Retinal pigment epithelial cell (primary cell): ENCODE results near the gene TREML4.

ENCODE experiments used
- DNase-seq: peaks from one replicate; pipeline ENCODE4 v3.0.0-alpha.2; 2010; ENCODE audit warnings: low read depth
- H3K4me3 ChIP-seq: 2 replicates; pipeline ENCODE4 v1.5.1; 2011; ENCODE audit warnings: mild to moderate bottlenecking, low read length, control low read depth, moderate library complexity
- CTCF ChIP-seq: conservative IDR thresholded peaks from 2 replicates; pipeline ENCODE4 v1.5.1; 2011; ENCODE audit warnings: low read depth, low read length, control low read depth, inconsistent platforms

The TREML4 gene

GRCh38 chr6:41262401-41262800, 34.3 kb downstream of the TREML4 start:
- no peak for DNase-seq
- no peak for TF ChIP-seq CTCF
- no peak overlapping the region for H3K4me3 ChIP-seq

- TF ChIP-seq CTCF = no peak
- no peak overlapping the region for H3K4me3 ChIP-seq
- DNase-seq = no peak
These were observed 35.1 kb downstream of the TREML4 start for GRCh38 chr6:41263267-41263666.

- no peak overlapping the region for H3K4me3 ChIP-seq
- no peak for TF ChIP-seq CTCF
- DNase-seq = no peak
These were observed 38.4 kb downstream of the TREML4 start for GRCh38 chr6:41266541-41266940.

- H3K4me3 ChIP-seq = no peak overlapping the region
- DNase-seq = no peak
- TF ChIP-seq CTCF = no peak
These were observed 40.3 kb downstream of the TREML4 start for GRCh38 chr6:41268478-41268877.

- no peak for DNase-seq
- TF ChIP-seq CTCF = no peak
- H3K4me3 ChIP-seq = no peak overlapping the region
These were observed 41.0 kb downstream of the TREML4 start for GRCh38 chr6:41269166-41269565.

- TF ChIP-seq CTCF = no peak
- DNase-seq = no peak
- H3K4me3 ChIP-seq = no peak overlapping the region
These were observed 41.6 kb downstream of the TREML4 start for GRCh38 chr6:41269716-41270115.

- TF ChIP-seq CTCF = no peak
- no peak for DNase-seq
- no peak overlapping the region for H3K4me3 ChIP-seq
These were observed 43.8 kb downstream of the TREML4 start for GRCh38 chr6:41271901-41272395.
